ENCODE data around the gene MUTYH. TPM values are rescaled to one million over a fixed set of nuclear protein-coding genes. Genes with fewer than 3 reads are reported as not detected.

The MUTYH gene
- total and polyA plus RNA-seq, 3 experiments from 2014 or later: 24.4 to 75.4 (median 70.1) TPM

DNA sequence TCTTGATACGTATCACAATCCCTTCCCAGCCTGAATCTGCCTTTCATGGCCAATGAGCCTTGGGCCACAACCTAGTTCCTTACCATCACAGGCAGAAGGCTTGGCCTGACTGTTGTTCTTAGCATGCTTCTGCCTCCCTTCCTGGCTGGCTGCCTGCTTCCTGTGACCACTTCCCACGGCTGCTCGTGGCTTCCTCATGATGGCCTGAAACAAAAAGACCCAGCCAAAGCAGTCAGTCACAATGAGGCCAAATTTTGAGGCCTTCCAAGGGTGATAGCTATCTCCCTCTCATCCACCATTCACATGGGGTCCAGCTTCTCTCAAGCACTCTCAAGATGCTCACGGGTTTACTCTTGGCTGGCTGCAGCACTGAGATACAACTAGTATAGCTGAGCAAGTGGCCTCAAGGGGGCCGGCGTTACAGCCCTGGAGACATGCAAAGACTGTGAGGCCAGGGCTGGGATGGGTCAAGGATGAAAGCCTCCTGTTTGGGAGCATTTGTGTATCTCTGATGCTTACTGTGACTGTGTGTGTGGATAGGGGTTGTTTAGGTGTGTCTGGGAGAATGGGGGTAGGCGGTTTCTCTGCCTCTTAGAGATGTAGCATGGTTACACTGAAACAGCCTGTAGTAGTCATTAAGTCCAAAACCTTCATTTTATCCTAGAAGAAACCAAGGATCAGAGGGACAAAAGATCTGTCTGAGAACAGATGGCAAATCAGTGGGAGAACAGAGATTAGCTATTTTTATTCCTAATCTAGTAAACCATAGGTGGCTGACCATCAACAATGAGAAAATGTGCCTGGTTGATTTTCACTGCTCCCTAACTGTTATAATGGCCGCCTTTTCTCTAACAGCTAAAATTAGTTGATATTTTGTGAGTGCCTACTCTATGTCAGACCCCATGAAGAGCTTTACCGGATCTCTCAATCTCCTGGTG, 5.7 kb downstream of the MUTYH start:
- Mint-ChIP-seq H3K9me3 (no peaks in the 10 kb centered on the region), H3K4me3 (peak overlapping the region in 1 of 7 donors; percentile 31), H3K36me3 (peaks cover 0 to 48% (median 2%) of the 10 kb centered on the region in 3 donors), H3K27me3 (no peaks in the 10 kb centered on the region), H3K27ac (peak overlapping the region in 7 of 8 donors; percentile 3 to 77 (median 47)), H3K4me1 (peaks cover 31 to 50% (median 44%) of the 10 kb centered on the region in 3 donors)
- DNase-seq: no peak
- no peak overlapping the region for H3K27ac ChIP-seq (ENCODE audit: low read depth, low read length)
- POLR2A ChIA-PET: no interaction called here
- H3K9me3 ChIP-seq (ENCODE audit: low read length): no peaks in the 10 kb centered on the region
- no peaks in the 10 kb centered on the region for H3K27me3 ChIP-seq (ENCODE audit: insufficient read depth, low read length, poor library complexity, severe bottlenecking)
- peaks cover 10% of the 10 kb centered on the region for H3K36me3 ChIP-seq (ENCODE audit: insufficient read depth, low read length)
- H3K4me1 ChIP-seq (ENCODE audit: insufficient read depth, low read length): peaks cover 16% of the 10 kb centered on the region
- no peak overlapping the region for H3K4me3 ChIP-seq (ENCODE audit: low read length)
- CTCF ChIA-PET: interaction anchor here (0.8 to 1.4 kb wide), 2 partner anchors 31 to 235 kb away, joined by 3 to 4 read pairs; no protein-coding TSS in a partner anchor

DNA sequence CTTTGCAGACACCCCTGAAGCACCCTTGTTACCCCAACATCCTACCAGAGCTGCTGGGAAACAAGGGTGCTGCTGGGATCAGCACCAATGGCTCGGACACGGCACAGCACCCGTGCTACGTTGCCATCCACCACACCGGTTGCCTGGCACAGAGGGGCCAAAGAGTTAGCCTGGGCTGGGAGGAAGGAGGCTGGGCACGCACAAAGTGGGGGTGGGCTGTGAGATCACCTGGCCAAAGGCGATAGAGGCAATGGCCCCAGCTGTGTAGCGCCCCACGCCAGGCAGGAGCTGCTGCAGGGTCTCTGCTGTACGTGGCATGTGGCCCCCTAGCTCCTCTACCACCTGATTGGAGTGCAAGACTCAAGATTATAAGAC, 7.9 kb downstream of the MUTYH start:
- Mint-ChIP-seq H3K27me3 (peaks cover 0 to 2% of the 10 kb centered on the region in 2 donors), H3K4me3 (no peak overlapping the region), H3K36me3 (peaks cover 0 to 49% (median 4%) of the 10 kb centered on the region in 3 donors), H3K27ac (no peak overlapping the region), H3K9me3 (no peaks in the 10 kb centered on the region), H3K4me1 (peaks cover 19 to 41% (median 22%) of the 10 kb centered on the region in 3 donors)
- Histone ChIP-seq H3K36me3 (ENCODE audit: insufficient read depth, low read length) (peaks cover 10% of the 10 kb centered on the region), H3K4me1 (ENCODE audit: insufficient read depth, low read length) (peaks cover 5% of the 10 kb centered on the region), H3K27ac (ENCODE audit: low read depth, low read length) (no peak overlapping the region), H3K4me3 (ENCODE audit: low read length) (no peak overlapping the region), H3K27me3 (ENCODE audit: insufficient read depth, low read length, poor library complexity, severe bottlenecking) (no peaks in the 10 kb centered on the region), H3K9me3 (ENCODE audit: low read length) (no peaks in the 10 kb centered on the region)
- ChIA-PET POLR2A (no interaction called here), CTCF (interaction anchor here (1.3 kb wide), 1 partner anchor 8 kb away, joined by 3 read pairs; no protein-coding TSS in a partner anchor)
- DNase-seq: no peak

DNA sequence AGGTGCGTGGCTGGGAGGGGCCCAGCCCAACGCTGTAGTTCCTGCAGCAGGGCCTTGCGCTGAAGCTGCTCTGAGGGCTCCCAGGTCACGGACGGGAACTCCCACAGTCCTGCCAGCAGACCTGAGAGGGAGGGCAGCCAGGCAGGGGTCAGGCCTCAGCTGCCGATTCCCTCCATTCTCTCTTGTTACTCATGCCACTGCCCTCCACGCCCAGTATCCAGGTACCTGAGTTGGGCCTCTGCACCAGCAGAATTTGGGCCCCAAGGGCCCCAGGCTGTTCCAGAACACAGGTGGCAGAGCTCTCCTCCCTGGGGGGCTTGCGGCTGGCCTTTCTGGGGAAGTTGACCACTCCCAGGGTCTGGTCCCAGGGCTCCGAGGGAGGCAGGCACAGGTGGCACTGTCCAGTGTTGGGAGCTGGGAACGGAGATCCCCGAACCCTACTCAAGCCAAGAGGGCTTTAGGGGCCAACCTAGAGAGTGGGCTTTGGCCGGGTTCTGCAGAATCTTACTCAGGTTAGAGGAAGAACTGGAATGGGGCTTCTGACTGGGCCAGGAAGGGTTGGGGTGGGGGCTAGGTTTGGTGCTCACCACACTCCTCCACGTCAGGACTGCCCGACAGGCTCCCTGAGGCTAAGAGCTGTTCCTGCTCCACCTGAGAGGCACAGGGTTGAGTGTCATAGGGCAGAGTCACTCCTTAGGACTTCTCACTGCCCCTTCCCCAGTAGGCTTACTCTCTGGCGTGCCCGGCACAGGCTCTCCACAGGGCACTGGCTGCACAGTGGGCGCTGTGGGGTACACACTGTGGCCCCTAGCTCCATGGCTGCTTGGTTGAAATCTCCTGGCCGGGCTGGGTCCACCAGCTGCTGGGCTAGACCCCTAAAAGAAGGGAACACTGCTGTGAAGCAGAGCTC, 8.5 kb downstream of the MUTYH start:
- Mint-ChIP-seq H3K36me3 (peaks cover 0 to 49% (median 4%) of the 10 kb centered on the region in 3 donors), H3K9me3 (no peaks in the 10 kb centered on the region), H3K4me3 (no peak overlapping the region), H3K27ac (no peak overlapping the region), H3K4me1 (peaks cover 19 to 40% (median 21%) of the 10 kb centered on the region in 3 donors), H3K27me3 (peaks cover 0 to 2% of the 10 kb centered on the region in 2 donors)
- Histone ChIP-seq H3K4me1 (ENCODE audit: insufficient read depth, low read length) (peaks cover 8% of the 10 kb centered on the region), H3K27ac (ENCODE audit: low read depth, low read length) (no peak overlapping the region), H3K4me3 (ENCODE audit: low read length) (no peak overlapping the region), H3K27me3 (ENCODE audit: insufficient read depth, low read length, poor library complexity, severe bottlenecking) (no peaks in the 10 kb centered on the region), H3K9me3 (ENCODE audit: low read length) (no peaks in the 10 kb centered on the region), H3K36me3 (ENCODE audit: insufficient read depth, low read length) (peaks cover 10% of the 10 kb centered on the region)
- POLR2A ChIA-PET: no interaction called here
- CTCF ChIA-PET: interaction anchor here (1.3 to 1.7 kb wide), 2 partner anchors 8 kb away, joined by 3 to 4 read pairs; partner anchors contain the start of genes MUTYH and TOE1
- DNase-seq: no peak

DNA sequence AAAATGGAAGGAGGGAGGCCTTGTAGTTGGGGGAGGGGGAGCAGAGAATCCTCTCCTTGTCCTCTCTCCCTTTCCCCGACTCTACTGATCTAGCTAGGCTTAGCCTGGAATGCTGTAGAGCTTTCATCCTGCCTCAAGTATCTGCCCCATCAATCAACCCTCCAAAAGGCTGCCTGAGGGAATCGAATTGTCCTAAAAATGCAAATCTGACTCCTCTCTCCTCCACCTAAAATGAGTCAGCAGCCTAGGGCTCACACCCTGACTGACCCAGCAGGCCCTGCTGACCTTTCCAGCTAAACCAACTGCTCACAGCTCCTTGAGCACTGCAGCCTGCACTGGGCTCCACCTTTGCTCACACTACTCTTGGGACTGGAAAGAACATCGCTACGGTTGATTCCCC, 10.8 kb downstream of the MUTYH start:
- peaks cover 0 to 2% of the 10 kb centered on the region in 2 donors for H3K27me3 Mint-ChIP-seq
- no peaks in the 10 kb centered on the region for H3K27me3 ChIP-seq (ENCODE audit: insufficient read depth, low read length, poor library complexity, severe bottlenecking)
- peak overlapping the region in 1 of 8 donors; percentile 41 for H3K27ac Mint-ChIP-seq
- no peak overlapping the region for H3K27ac ChIP-seq (ENCODE audit: low read depth, low read length)
- peak overlapping the region in 2 of 7 donors; percentile 22 to 49 for H3K4me3 Mint-ChIP-seq
- no peaks in the 10 kb centered on the region for H3K9me3 ChIP-seq (ENCODE audit: low read length)
- peaks cover 0 to 45% (median 2%) of the 10 kb centered on the region in 3 donors for H3K36me3 Mint-ChIP-seq
- peaks cover 6 to 28% (median 9%) of the 10 kb centered on the region in 3 donors for H3K4me1 Mint-ChIP-seq
- peaks cover 11% of the 10 kb centered on the region for H3K4me1 ChIP-seq (ENCODE audit: insufficient read depth, low read length)
- H3K9me3 Mint-ChIP-seq: no peaks in the 10 kb centered on the region
- no peak overlapping the region for H3K4me3 ChIP-seq (ENCODE audit: low read length)
- no peak for DNase-seq
- peaks cover 10% of the 10 kb centered on the region for H3K36me3 ChIP-seq (ENCODE audit: insufficient read depth, low read length)
- POLR2A ChIA-PET: interaction anchor here (1.7 kb wide), 1 partner anchor 26 kb away, joined by 6 read pairs; no protein-coding TSS in a partner anchor
- CTCF ChIA-PET: no interaction called here

DNA sequence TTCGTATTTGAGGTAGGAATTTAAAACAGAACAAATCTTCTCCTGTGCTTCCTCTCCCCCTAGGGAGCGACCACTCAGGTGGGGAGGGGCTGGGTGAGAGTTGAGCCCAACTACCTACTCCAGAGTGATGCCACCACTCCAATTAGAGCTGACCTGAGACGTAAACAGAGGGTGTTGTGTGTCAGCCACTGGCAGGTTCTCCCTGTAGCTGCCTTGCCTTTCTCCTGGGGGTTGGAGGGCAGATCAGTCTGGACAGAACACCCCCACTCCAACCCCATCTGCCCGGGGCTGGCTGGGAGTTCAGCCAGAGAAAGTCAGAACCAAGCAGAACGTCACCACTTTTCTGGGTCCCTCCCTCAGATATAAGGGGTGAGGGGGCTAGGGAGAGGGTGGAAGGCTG, 11.6 kb downstream of the MUTYH start:
- H3K9me3 Mint-ChIP-seq: no peaks in the 10 kb centered on the region
- Histone ChIP-seq H3K4me3 (ENCODE audit: low read length) (no peak overlapping the region), H3K9me3 (ENCODE audit: low read length) (no peaks in the 10 kb centered on the region), H3K27ac (ENCODE audit: low read depth, low read length) (no peak overlapping the region), H3K4me1 (ENCODE audit: insufficient read depth, low read length) (peaks cover 11% of the 10 kb centered on the region), H3K36me3 (ENCODE audit: insufficient read depth, low read length) (peaks cover 10% of the 10 kb centered on the region), H3K27me3 (ENCODE audit: insufficient read depth, low read length, poor library complexity, severe bottlenecking) (no peaks in the 10 kb centered on the region)
- H3K4me3 Mint-ChIP-seq: peak overlapping the region in 6 of 7 donors; percentile 10 to 86 (median 63)
- DNase-seq: no peak
- H3K27ac Mint-ChIP-seq: peak overlapping the region in 6 of 8 donors; percentile 1 to 54 (median 36)
- peaks cover 0 to 21% (median 6%) of the 10 kb centered on the region in 3 donors for H3K4me1 Mint-ChIP-seq
- ChIA-PET CTCF (interaction anchor here (1.7 to 2.0 kb wide), 2 partner anchors 28 to 165 kb away, joined by 5 to 6 read pairs; no protein-coding TSS in a partner anchor), POLR2A (interaction anchor here (1.7 to 3.1 kb wide), 2 partner anchors 11 to 25 kb away, joined by 6 to 33 read pairs; partner anchors contain the start of genes MUTYH and TOE1)
- H3K27me3 Mint-ChIP-seq: peaks cover 0 to 2% of the 10 kb centered on the region in 2 donors
- peaks cover 0 to 38% (median 2%) of the 10 kb centered on the region in 3 donors for H3K36me3 Mint-ChIP-seq

DNA sequence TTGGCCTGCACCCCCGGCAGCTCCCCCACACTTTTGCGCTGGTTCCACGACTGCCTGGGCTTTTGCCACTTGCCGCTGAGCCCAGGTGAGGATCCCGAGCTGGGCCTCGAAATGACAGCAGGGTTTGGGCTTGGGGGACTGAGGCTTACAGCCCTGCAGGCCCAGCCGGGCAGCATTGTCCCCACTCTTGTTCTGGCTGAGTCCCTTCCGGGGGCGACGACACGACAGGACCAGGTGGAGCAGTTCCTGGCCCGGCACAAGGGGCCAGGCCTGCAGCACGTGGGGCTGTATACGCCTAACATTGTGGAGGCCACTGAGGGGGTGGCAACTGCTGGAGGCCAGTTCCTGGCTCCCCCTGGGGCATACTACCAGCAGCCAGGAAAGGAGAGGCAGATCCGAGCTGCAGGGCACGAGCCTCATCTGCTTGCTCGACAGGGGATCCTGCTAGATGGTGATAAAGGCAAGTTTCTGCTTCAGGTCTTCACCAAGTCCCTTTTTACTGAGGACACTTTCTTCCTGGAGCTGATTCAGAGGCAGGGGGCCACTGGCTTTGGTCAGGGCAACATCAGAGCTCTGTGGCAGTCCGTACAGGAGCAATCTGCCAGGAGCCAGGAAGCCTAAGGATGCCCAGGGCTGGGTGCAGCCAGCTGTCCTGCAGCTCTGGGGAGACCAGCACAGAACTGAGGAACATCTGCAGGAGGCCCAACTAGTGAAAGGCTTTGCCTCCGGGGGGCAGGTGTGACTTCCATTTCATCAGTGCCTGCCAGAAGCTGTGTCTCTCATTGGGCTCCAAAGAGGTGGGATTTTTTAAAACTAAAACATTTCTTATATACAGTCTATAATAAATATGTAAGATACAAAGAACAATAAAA, 12.4 kb downstream of the MUTYH start:
- H3K9me3 Mint-ChIP-seq: no peaks in the 10 kb centered on the region
- H3K36me3 Mint-ChIP-seq: peaks cover 0 to 30% (median 2%) of the 10 kb centered on the region in 3 donors
- Histone ChIP-seq H3K4me1 (ENCODE audit: insufficient read depth, low read length) (peaks cover 11% of the 10 kb centered on the region), H3K27me3 (ENCODE audit: insufficient read depth, low read length, poor library complexity, severe bottlenecking) (no peaks in the 10 kb centered on the region), H3K36me3 (ENCODE audit: insufficient read depth, low read length) (peaks cover 4% of the 10 kb centered on the region), H3K27ac (ENCODE audit: low read depth, low read length) (no peak overlapping the region), H3K4me3 (ENCODE audit: low read length) (peak overlapping the region; percentile 79), H3K9me3 (ENCODE audit: low read length) (no peaks in the 10 kb centered on the region)
- peaks cover 0 to 20% (median 6%) of the 10 kb centered on the region in 3 donors for H3K4me1 Mint-ChIP-seq
- no peak for DNase-seq
- peak overlapping the region; percentile 32 to 87 (median 77) for H3K4me3 Mint-ChIP-seq
- ChIA-PET POLR2A (interaction anchor here (1.4 to 3.1 kb wide), 3 partner anchors 12 to 24 kb away, joined by 4 to 33 read pairs (median 6); partner anchors contain the start of genes MUTYH and TOE1), CTCF (interaction anchor here (1.7 to 2.0 kb wide), 5 partner anchors 12 to 528 kb away, joined by 5 to 10 read pairs (median 6); partner anchors contain the start of genes MUTYH, PLK3 and TOE1)
- peak overlapping the region in 3 of 8 donors; percentile 8 to 82 (median 19) for H3K27ac Mint-ChIP-seq
- peaks cover 0 to 2% of the 10 kb centered on the region in 2 donors for H3K27me3 Mint-ChIP-seq
